ENCODE measurements around the gene SLC3A2.
"Not testable (repeated sequence)": the region's sequence is repeated elsewhere in the genome, so short reads cannot be mapped to it uniquely, and the experiment has no call there.

The SLC3A2 gene

GRCh38 chr11:62931499-62932278 lies 51.0 kb downstream of the SLC3A2 start:
- DNase-seq, result no peak

- no peak for DNase-seq
These were observed 52.6 kb downstream of the SLC3A2 start for GRCh38 chr11:62933285-62933684.

- DNase-seq, result no peak
These were observed 53.2 kb downstream of the SLC3A2 start for GRCh38 chr11:62933750-62934495.

- DNase-seq, result no peak
These were observed 53.7 kb downstream of the SLC3A2 start for GRCh38 chr11:62934496-62934785.

GRCh38 chr11:62937528-62937927 lies 56.8 kb downstream of the SLC3A2 start:
- not testable (repeated sequence) for DNase-seq

All from central memory CD4-positive, alpha-beta T cell (primary cell).